ENCODE data around the gene CHKB. TPM values are rescaled to one million over a fixed set of nuclear protein-coding genes. Genes with fewer than 3 reads are reported as not detected.
"Not testable (repeated sequence)": the region's sequence is repeated elsewhere in the genome, so short reads cannot be mapped to it uniquely, and the experiment has no call there.

The CHKB gene
- total RNA-seq, 1 experiment from 2014 or later = 42.1 TPM

- H3K36me3 ChIP-seq (replicated peaks; ENCODE audit: control insufficient read depth, insufficient read depth, low read length) = no peaks in the 10 kb centered on the region
- no peak for DNase-seq
- peaks cover 8% of the 10 kb centered on the region for H3K27me3 ChIP-seq (ENCODE audit: control insufficient read depth, insufficient read depth, low read length)
- H3K4me3 ChIP-seq (ENCODE audit: insufficient read depth, low read depth, low read length) = no peak overlapping the region
These were observed 38.8 kb upstream of the CHKB start for GRCh38 chr22:50621356-50621880.

- peak; percentile 94 for DNase-seq
- Histone ChIP-seq H3K36me3 (replicated peaks; ENCODE audit: control insufficient read depth, insufficient read depth, low read length) (no peaks in the 10 kb centered on the region), H3K27me3 (ENCODE audit: control insufficient read depth, insufficient read depth, low read length) (peaks cover 8% of the 10 kb centered on the region), H3K4me3 (ENCODE audit: insufficient read depth, low read depth, low read length) (no peak overlapping the region)
These were observed 38.1 kb upstream of the CHKB start for GRCh38 chr22:50620593-50621355.

GRCh38 chr22:50614296-50614695 is 31.6 kb upstream of the CHKB start:
- H3K4me3 ChIP-seq (ENCODE audit: insufficient read depth, low read depth, low read length); H3K36me3 ChIP-seq (replicated peaks; ENCODE audit: control insufficient read depth, insufficient read depth, low read length); H3K27me3 ChIP-seq (ENCODE audit: control insufficient read depth, insufficient read depth, low read length); DNase-seq: not testable (repeated sequence)

GRCh38 chr22:50613291-50613981 is 30.8 kb upstream of the CHKB start:
- peak; percentile 80 for DNase-seq
- Histone ChIP-seq H3K27me3 (ENCODE audit: control insufficient read depth, insufficient read depth, low read length) (peaks cover 8% of the 10 kb centered on the region; the same call in 1 of the 2 replicates), H3K4me3 (ENCODE audit: insufficient read depth, low read depth, low read length) (no peak overlapping the region), H3K36me3 (replicated peaks; ENCODE audit: control insufficient read depth, insufficient read depth, low read length) (no peaks in the 10 kb centered on the region)

GRCh38 chr22:50612528-50613221 is 30.0 kb upstream of the CHKB start:
- Histone ChIP-seq H3K27me3 (ENCODE audit: control insufficient read depth, insufficient read depth, low read length) (peaks cover 8% of the 10 kb centered on the region; the same call in 1 of the 2 replicates), H3K36me3 (replicated peaks; ENCODE audit: control insufficient read depth, insufficient read depth, low read length) (no peaks in the 10 kb centered on the region), H3K4me3 (ENCODE audit: insufficient read depth, low read depth, low read length) (no peak overlapping the region)
- peak; percentile 98 for DNase-seq

GRCh38 chr22:50612168-50612527 is 29.5 kb upstream of the CHKB start:
- Histone ChIP-seq H3K36me3 (replicated peaks; ENCODE audit: control insufficient read depth, insufficient read depth, low read length) (no peaks in the 10 kb centered on the region), H3K27me3 (ENCODE audit: control insufficient read depth, insufficient read depth, low read length) (peaks cover 8% of the 10 kb centered on the region; the same call in 1 of the 2 replicates), H3K4me3 (ENCODE audit: insufficient read depth, low read depth, low read length) (no peak overlapping the region)
- no peak for DNase-seq

- DNase-seq = no peak
- Histone ChIP-seq H3K36me3 (replicated peaks; ENCODE audit: control insufficient read depth, insufficient read depth, low read length) (no peaks in the 10 kb centered on the region), H3K27me3 (ENCODE audit: control insufficient read depth, insufficient read depth, low read length) (peaks cover 8% of the 10 kb centered on the region; the same call in 1 of the 2 replicates), H3K4me3 (ENCODE audit: insufficient read depth, low read depth, low read length) (no peak overlapping the region)
These were observed 28.9 kb upstream of the CHKB start for GRCh38 chr22:50611341-50612060.

- DNase-seq = peak; percentile 46
- peaks cover 8% of the 10 kb centered on the region; the same call in 1 of the 2 replicates for H3K27me3 ChIP-seq (ENCODE audit: control insufficient read depth, insufficient read depth, low read length)
- H3K36me3 ChIP-seq (replicated peaks; ENCODE audit: control insufficient read depth, insufficient read depth, low read length) = no peaks in the 10 kb centered on the region
- H3K4me3 ChIP-seq (ENCODE audit: insufficient read depth, low read depth, low read length) = no peak overlapping the region
These were observed 27.9 kb upstream of the CHKB start for GRCh38 chr22:50610581-50610980.

- no peak overlapping the region for H3K4me3 ChIP-seq (ENCODE audit: insufficient read depth, low read depth, low read length)
These were observed 27.4 kb upstream of the CHKB start for GRCh38 chr22:50610041-50610451.

GRCh38 chr22:50609599-50609998 is 26.9 kb upstream of the CHKB start:
- H3K36me3 ChIP-seq (replicated peaks; ENCODE audit: control insufficient read depth, insufficient read depth, low read length) = no peaks in the 10 kb centered on the region
- DNase-seq = no peak
- H3K4me3 ChIP-seq (ENCODE audit: insufficient read depth, low read depth, low read length) = no peak overlapping the region
- H3K27me3 ChIP-seq (ENCODE audit: control insufficient read depth, insufficient read depth, low read length) = peaks cover 8% of the 10 kb centered on the region; the same call in 1 of the 2 replicates

More at GRCh38 chr22:50610041-50610451, 27.4 kb upstream of the CHKB start:
- no peaks in the 10 kb centered on the region for H3K36me3 ChIP-seq (replicated peaks; ENCODE audit: control insufficient read depth, insufficient read depth, low read length)
- peaks cover 8% of the 10 kb centered on the region; the same call in 1 of the 2 replicates for H3K27me3 ChIP-seq (ENCODE audit: control insufficient read depth, insufficient read depth, low read length)
- DNase-seq = peak; percentile 50

- peaks cover 8% of the 10 kb centered on the region; the same call in 1 of the 2 replicates for H3K27me3 ChIP-seq (ENCODE audit: control insufficient read depth, insufficient read depth, low read length)
- H3K36me3 ChIP-seq (replicated peaks; ENCODE audit: control insufficient read depth, insufficient read depth, low read length) = no peaks in the 10 kb centered on the region
- H3K4me3 ChIP-seq (ENCODE audit: insufficient read depth, low read depth, low read length) = no peak overlapping the region
- no peak for DNase-seq
These were observed 26.3 kb upstream of the CHKB start for GRCh38 chr22:50608996-50609395.

GRCh38 chr22:50608058-50608840 is 25.6 kb upstream of the CHKB start:
- not testable (repeated sequence) for DNase-seq; H3K36me3 ChIP-seq (replicated peaks; ENCODE audit: control insufficient read depth, insufficient read depth, low read length); H3K27me3 ChIP-seq (ENCODE audit: control insufficient read depth, insufficient read depth, low read length); H3K4me3 ChIP-seq (ENCODE audit: insufficient read depth, low read depth, low read length)

- H3K36me3 ChIP-seq (replicated peaks; ENCODE audit: control insufficient read depth, insufficient read depth, low read length) = no peaks in the 10 kb centered on the region
- H3K27me3 ChIP-seq (ENCODE audit: control insufficient read depth, insufficient read depth, low read length) = peaks cover 3% of the 10 kb centered on the region
- no peak for DNase-seq
- no peak overlapping the region for H3K4me3 ChIP-seq (ENCODE audit: insufficient read depth, low read depth, low read length)
These were observed 25.0 kb upstream of the CHKB start for GRCh38 chr22:50607659-50608020.
